ENCODE measurements around the gene SV2A. TPM values are rescaled to one million over a fixed set of nuclear protein-coding genes. Genes with fewer than 3 reads are reported as not detected.

Gene SV2A
- total RNA-seq, 1 donor from 2014 or later = 16.0 TPM

- Mint-ChIP-seq H3K36me3 (ENCODE audit: low read depth) (peaks cover 15% of the 10 kb centered on the region), H3K27me3 (ENCODE audit: low read depth) (no peaks in the 10 kb centered on the region), H3K4me3 (ENCODE audit: unreplicated experiment) (peak within 1 kb of the TSS; percentile 94), H3K9me3 (ENCODE audit: low read depth) (no peaks in the 10 kb centered on the region), H3K27ac (ENCODE audit: unreplicated experiment) (peak within 1 kb of the TSS; percentile 90), H3K4me1 (ENCODE audit: low read depth) (peaks cover 57% of the 10 kb centered on the region)
- TF ChIP-seq CTCF (IDR thresholded peaks at IDR 0.05) = no peak
- no peak for DNase-seq (ENCODE audit: low spot score)
Measured at GRCh38 chr1:149936170-149936991, 18.7 kb upstream of the SV2A start, which contains the start of gene MTMR11. MTMR11 (minus strand) TSS chr1:149936879; CDS start chr1:149936647, 232 bp downstream.

- TF ChIP-seq CTCF (IDR thresholded peaks at IDR 0.05) = no peak
- H3K36me3 Mint-ChIP-seq (ENCODE audit: low read depth) = peaks cover 21% of the 10 kb centered on the region
- no peak overlapping the region for H3K4me3 Mint-ChIP-seq (ENCODE audit: unreplicated experiment)
- DNase-seq (ENCODE audit: low spot score) = no peak
- H3K9me3 Mint-ChIP-seq (ENCODE audit: low read depth) = no peaks in the 10 kb centered on the region
- no peak overlapping the region for H3K27ac Mint-ChIP-seq (ENCODE audit: unreplicated experiment)
- H3K27me3 Mint-ChIP-seq (ENCODE audit: low read depth) = no peaks in the 10 kb centered on the region
- H3K4me1 Mint-ChIP-seq (ENCODE audit: low read depth) = peaks cover 49% of the 10 kb centered on the region
Measured at GRCh38 chr1:149934356-149934755, 16.7 kb upstream of the SV2A start.

GRCh38 chr1:149933208-149933607, 15.6 kb upstream of the SV2A start:
- TF ChIP-seq CTCF (IDR thresholded peaks at IDR 0.05) = no peak

GRCh38 chr1:149932474-149932873, 14.8 kb upstream of the SV2A start:
- Mint-ChIP-seq H3K4me3 (ENCODE audit: unreplicated experiment) (no peak overlapping the region), H3K9me3 (ENCODE audit: low read depth) (no peaks in the 10 kb centered on the region), H3K36me3 (ENCODE audit: low read depth) (peaks cover 21% of the 10 kb centered on the region)

More at GRCh38 chr1:149933208-149933607, 15.6 kb upstream of the SV2A start:
- H3K9me3 Mint-ChIP-seq (ENCODE audit: low read depth) = no peaks in the 10 kb centered on the region
- no peak overlapping the region for H3K27ac Mint-ChIP-seq (ENCODE audit: unreplicated experiment)
- no peak overlapping the region for H3K4me3 Mint-ChIP-seq (ENCODE audit: unreplicated experiment)
- no peak for DNase-seq (ENCODE audit: low spot score)
- peaks cover 21% of the 10 kb centered on the region for H3K36me3 Mint-ChIP-seq (ENCODE audit: low read depth)
- H3K27me3 Mint-ChIP-seq (ENCODE audit: low read depth) = no peaks in the 10 kb centered on the region
- peaks cover 50% of the 10 kb centered on the region for H3K4me1 Mint-ChIP-seq (ENCODE audit: low read depth)

More at GRCh38 chr1:149932474-149932873, 14.8 kb upstream of the SV2A start:
- Mint-ChIP-seq H3K4me1 (ENCODE audit: low read depth) (peaks cover 48% of the 10 kb centered on the region), H3K27me3 (ENCODE audit: low read depth) (no peaks in the 10 kb centered on the region), H3K27ac (ENCODE audit: unreplicated experiment) (no peak overlapping the region)
- no peak for TF ChIP-seq CTCF (IDR thresholded peaks at IDR 0.05)
- no peak for DNase-seq (ENCODE audit: low spot score)
